OCI-LY3 (cell line): ENCODE results near the gene TMEM187.

ENCODE experiments used
- H2AFZ ChIP-seq: fragments of 200-600, 300-600 bp; shearing (Covaris generic); 2 replicates; pipeline ENCODE4 v1.6.0; 2014; ENCODE audit warnings: antibody characterized with exemption, low read depth, low read length
- H3K27ac ChIP-seq: fragments of 200-600, 300-600 bp; sonication (generic); 2 replicates; pipeline ENCODE4 v1.5.1; 2014; ENCODE audit warnings: mild to moderate bottlenecking, low read length, moderate library complexity, mixed read lengths
- H3K27me3 ChIP-seq: fragments of 200-600, 300-600 bp; sonication (generic); 2 replicates; pipeline ENCODE4 v1.6.1; 2014; ENCODE audit warnings: low read depth, low read length, mixed read lengths
- H3K36me3 ChIP-seq: fragments of 200-600, 300-600 bp; sonication (generic); replicated peaks from 2 replicates; pipeline ENCODE3; 2014; ENCODE audit warnings: low read depth, low read length, mixed read lengths
- H3K4me1 ChIP-seq: fragments of 300-600, 200-600 bp; sonication (generic); 2 replicates; pipeline ENCODE4 v1.6.1; 2014; ENCODE audit warnings: low read length, mixed read lengths
- H3K4me2 ChIP-seq: fragments of 200-600, 300-600 bp; sonication (generic); 2 replicates; pipeline ENCODE4 v1.6.1; 2014; ENCODE audit warnings: low read length, mixed read lengths
- H3K4me3 ChIP-seq: fragments of 300-600, 200-600 bp; sonication (generic); 2 replicates; pipeline ENCODE4 v1.5.1; 2014; ENCODE audit warnings: antibody characterized with exemption, mild to moderate bottlenecking, low read length, moderate library complexity
- H3K79me2 ChIP-seq: fragments of 300-600, 200-600 bp; shearing (Covaris generic); 2 replicates; pipeline ENCODE4 v1.6.1; 2014; ENCODE audit warnings: mild to moderate bottlenecking, low read length, mixed read lengths
- H3K9ac ChIP-seq: fragments of 300-600, 200-600 bp; shearing (Covaris generic); 2 replicates; pipeline ENCODE4 v1.6.0; 2014; ENCODE audit warnings: mild to moderate bottlenecking, low read length, moderate library complexity
- H3K9me3 ChIP-seq: fragments of 200-600, 300-600 bp; shearing (Covaris generic); 2 replicates; pipeline ENCODE4 v1.6.1; 2014; ENCODE audit warnings: low read length, mixed read lengths; ENCODE audit not compliant: insufficient read depth
- H4K20me1 ChIP-seq: fragments of 200-600, 300-600 bp; sonication (generic); 2 replicates; pipeline ENCODE4 v1.6.1; 2016; ENCODE audit warnings: low read length, mixed read lengths; ENCODE audit not compliant: insufficient read depth
- EZH2phosphoT487 ChIP-seq: fragments of 200-600 bp; shearing (Covaris generic); IDR thresholded peaks from 2 replicates; pipeline ENCODE4 v1.6.1; 2018; ENCODE audit warnings: antibody characterized with exemption, mixed run types, low read depth
- TF ChIP-seq, protein P1 (sequence below): fragments of 200-600, 300-600 bp; sonication (generic); IDR thresholded peaks from 2 replicates; pipeline ENCODE4 v1.5.1; 2014; ENCODE audit warnings: antibody characterized with exemption, low read length, low read depth

Gene TMEM187

DNA sequence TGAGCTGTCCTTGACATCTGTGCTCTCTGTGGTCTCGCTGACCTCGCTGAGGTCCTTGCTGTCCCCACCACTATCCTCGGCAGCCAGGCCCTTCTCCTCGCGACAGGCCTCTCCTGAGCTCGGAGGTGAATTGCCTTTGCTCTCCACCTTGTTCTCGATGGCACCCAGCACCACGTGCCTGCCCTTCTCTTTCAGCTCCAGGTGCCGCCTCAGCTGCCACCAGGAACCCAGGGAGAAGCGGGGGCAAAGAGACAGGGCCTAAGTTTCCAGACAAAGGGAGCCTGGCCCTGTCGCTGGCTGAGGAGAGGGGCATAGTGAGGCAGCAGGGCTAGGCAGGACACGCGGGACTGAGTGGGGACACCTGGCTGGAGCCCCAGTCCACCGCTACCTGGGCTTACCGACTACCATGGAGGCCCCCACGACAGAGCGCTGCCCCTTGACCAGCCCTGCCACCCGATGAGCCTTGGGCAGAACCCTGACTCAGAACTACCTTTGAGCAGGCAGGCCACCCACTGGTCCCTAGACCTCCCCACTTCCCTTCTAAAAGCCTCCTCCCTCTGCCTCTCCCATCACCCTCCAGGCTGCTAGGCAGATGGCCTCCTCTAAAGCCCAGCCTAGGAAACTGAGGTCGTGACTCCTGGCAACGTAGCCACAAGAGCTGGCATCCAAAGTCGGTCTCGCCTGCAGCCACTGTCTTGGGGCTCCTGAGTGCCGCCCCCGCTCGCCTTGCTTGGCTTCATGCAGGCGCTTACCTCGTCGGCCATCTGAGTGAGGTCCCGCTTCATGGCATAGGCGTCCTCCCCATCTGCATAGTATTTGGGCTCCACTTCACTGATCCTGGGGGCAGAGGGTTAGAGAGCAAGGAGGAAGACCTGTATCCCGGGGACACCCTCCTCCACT lies 42.3 kb upstream of the TMEM187 start:
- Histone ChIP-seq H3K4me1 (peaks cover 17% of the 10 kb centered on the region), H3K36me3 (peaks cover 7% of the 10 kb centered on the region), H3K9ac (no peak overlapping the region), H4K20me1 (no peaks in the 10 kb centered on the region), H3K27me3 (no peaks in the 10 kb centered on the region), H3K4me2 (no peak overlapping the region), H3K27ac (no peak overlapping the region), H3K9me3 (no peaks in the 10 kb centered on the region), H2AFZ (no peak overlapping the region), H3K79me2 (peaks cover 52% of the 10 kb centered on the region), H3K4me3 (no peak overlapping the region)
- TF ChIP-seq, protein P1, sequence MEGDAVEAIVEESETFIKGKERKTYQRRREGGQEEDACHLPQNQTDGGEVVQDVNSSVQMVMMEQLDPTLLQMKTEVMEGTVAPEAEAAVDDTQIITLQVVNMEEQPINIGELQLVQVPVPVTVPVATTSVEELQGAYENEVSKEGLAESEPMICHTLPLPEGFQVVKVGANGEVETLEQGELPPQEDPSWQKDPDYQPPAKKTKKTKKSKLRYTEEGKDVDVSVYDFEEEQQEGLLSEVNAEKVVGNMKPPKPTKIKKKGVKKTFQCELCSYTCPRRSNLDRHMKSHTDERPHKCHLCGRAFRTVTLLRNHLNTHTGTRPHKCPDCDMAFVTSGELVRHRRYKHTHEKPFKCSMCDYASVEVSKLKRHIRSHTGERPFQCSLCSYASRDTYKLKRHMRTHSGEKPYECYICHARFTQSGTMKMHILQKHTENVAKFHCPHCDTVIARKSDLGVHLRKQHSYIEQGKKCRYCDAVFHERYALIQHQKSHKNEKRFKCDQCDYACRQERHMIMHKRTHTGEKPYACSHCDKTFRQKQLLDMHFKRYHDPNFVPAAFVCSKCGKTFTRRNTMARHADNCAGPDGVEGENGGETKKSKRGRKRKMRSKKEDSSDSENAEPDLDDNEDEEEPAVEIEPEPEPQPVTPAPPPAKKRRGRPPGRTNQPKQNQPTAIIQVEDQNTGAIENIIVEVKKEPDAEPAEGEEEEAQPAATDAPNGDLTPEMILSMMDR = no peak
- no peak for TF ChIP-seq EZH2phosphoT487

DNA sequence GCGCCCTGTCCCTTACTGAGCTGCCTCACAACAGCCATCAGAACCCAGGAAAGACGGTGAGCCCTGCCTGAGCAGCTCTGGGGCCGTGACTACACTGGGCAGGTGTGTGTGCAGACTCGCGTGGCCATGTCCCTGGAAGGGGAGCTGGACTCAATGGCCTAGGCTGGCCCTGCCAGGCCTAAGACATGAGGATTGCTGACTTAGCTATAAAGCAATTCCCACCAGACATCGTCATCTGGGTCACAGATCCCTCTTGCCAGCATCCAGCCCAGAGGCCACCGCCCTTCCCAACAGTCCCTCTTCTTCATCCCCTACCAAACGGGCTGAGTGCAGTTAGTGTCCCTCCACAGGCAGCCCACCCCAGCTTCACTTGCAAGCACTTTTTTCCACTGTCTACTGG lies 41.4 kb upstream of the TMEM187 start:
- Histone ChIP-seq H4K20me1 (no peaks in the 10 kb centered on the region), H3K27me3 (no peaks in the 10 kb centered on the region), H3K4me3 (no peak overlapping the region), H3K9ac (no peak overlapping the region), H3K36me3 (peaks cover 3% of the 10 kb centered on the region), H3K27ac (no peak overlapping the region), H3K4me2 (no peak overlapping the region), H3K79me2 (peaks cover 47% of the 10 kb centered on the region), H2AFZ (no peak overlapping the region), H3K4me1 (peaks cover 17% of the 10 kb centered on the region), H3K9me3 (no peaks in the 10 kb centered on the region)
- no peak for TF ChIP-seq EZH2phosphoT487
- TF ChIP-seq, protein P1 = no peak

DNA sequence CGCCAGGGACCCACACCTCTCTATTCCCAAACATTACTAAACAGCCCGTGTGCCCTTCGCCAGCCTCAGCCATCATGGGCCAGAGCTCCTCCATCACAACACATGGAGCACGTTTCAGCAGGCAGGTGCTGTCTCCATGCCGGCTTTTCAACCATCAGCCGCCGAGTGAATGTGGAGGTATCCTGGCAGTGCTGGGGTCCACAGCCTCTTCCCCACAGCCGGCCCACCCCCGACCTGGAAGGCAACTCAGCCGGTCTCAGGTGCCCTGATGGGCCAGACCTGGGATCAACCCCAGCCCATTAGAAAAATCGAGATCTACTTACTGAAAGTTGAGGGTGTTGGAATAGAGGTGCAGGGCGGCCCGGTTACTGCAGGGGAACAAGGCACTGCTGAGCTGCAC lies 40.8 kb upstream of the TMEM187 start:
- no peak overlapping the region for H2AFZ ChIP-seq
- H3K9me3 ChIP-seq = no peaks in the 10 kb centered on the region
- H3K4me3 ChIP-seq = no peak overlapping the region
- no peak overlapping the region for H3K27ac ChIP-seq
- peaks cover 15% of the 10 kb centered on the region for H3K4me1 ChIP-seq
- H3K79me2 ChIP-seq = peaks cover 47% of the 10 kb centered on the region
- no peak overlapping the region for H3K9ac ChIP-seq
- TF ChIP-seq EZH2phosphoT487 = no peak
- TF ChIP-seq, protein P1 = no peak
- no peak overlapping the region for H3K4me2 ChIP-seq
- no peaks in the 10 kb centered on the region for H3K27me3 ChIP-seq
- H3K36me3 ChIP-seq = peaks cover 3% of the 10 kb centered on the region
- no peaks in the 10 kb centered on the region for H4K20me1 ChIP-seq

DNA sequence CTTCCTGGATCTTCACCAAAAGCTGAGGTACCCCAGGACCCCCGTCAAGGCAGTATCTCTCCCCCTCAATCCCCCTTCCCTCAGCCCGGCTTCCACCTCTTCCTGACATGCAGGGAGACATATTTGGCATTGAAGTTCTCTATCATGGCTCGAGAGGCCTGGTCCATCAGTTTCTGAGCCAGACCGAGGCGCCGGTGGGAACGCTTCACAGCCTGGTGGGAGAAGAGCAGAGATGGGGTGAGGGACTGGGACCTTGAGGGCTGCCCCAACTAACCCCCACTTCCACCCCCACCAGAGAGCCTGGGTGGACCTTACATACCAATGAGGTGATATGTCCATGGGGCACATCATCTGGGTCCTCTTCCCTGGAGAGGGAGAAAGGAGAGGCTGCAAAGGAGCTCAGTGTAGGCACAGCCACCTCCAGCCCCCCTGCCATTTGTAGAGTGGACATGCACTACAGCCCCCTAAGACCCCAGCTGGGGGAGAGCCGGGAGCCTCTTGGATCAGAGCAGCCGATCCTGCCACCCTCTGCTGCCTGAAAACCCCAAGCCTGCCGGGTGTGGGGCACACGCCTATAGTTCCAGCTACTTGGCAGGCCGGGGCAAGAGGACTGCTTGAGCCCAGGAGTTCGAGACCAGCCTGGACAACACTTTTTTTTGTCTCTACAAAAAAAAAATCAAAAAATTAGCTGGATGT lies 40.2 kb upstream of the TMEM187 start:
- Histone ChIP-seq H3K79me2 (peaks cover 45% of the 10 kb centered on the region), H4K20me1 (no peaks in the 10 kb centered on the region), H3K27ac (no peak overlapping the region), H3K9me3 (no peaks in the 10 kb centered on the region), H3K4me2 (no peak overlapping the region), H3K9ac (no peak overlapping the region), H3K36me3 (peaks cover 3% of the 10 kb centered on the region), H3K4me3 (no peak overlapping the region), H3K4me1 (peaks cover 15% of the 10 kb centered on the region), H2AFZ (no peak overlapping the region), H3K27me3 (no peaks in the 10 kb centered on the region)
- TF ChIP-seq, protein P1 = no peak
- no peak for TF ChIP-seq EZH2phosphoT487
